HG03060 (cell line): Measurements from ENCODE around the gene SMYD3.

Source experiments
- ATAC-seq: cut with Tn5 transposase; IDR thresholded peaks from one replicate; pipeline ENCODE4 v1.9.1; 2021; ENCODE audit warnings: low read depth, moderate number of reproducible peaks; ENCODE audit not compliant: unreplicated experiment

SMYD3 gene

GRCh38 chr1:246004301-246004700, 502.8 kb downstream of the SMYD3 start:
- ATAC-seq: no peak

GRCh38 chr1:246003442-246003730, 503.7 kb downstream of the SMYD3 start:
- no peak for ATAC-seq

GRCh38 chr1:246002725-246003441, 504.2 kb downstream of the SMYD3 start:
- no peak for ATAC-seq

- ATAC-seq: no peak
Measured at GRCh38 chr1:246001837-246002230, 505.2 kb downstream of the SMYD3 start.

GRCh38 chr1:246001142-246001836, 505.8 kb downstream of the SMYD3 start:
- no peak for ATAC-seq

GRCh38 chr1:246000638-246001015, 506.5 kb downstream of the SMYD3 start:
- ATAC-seq: no peak

- ATAC-seq: no peak
Measured at GRCh38 chr1:245999697-246000637, 507.1 kb downstream of the SMYD3 start.

- no peak for ATAC-seq
Measured at GRCh38 chr1:245997471-245998258, 509.4 kb downstream of the SMYD3 start.

GRCh38 chr1:245996811-245997210, 510.3 kb downstream of the SMYD3 start:
- no peak for ATAC-seq

GRCh38 chr1:245995474-245995873, 511.6 kb downstream of the SMYD3 start:
- ATAC-seq: no peak

- ATAC-seq: no peak
Measured at GRCh38 chr1:245991266-245991665, 515.8 kb downstream of the SMYD3 start.

- no peak for ATAC-seq
Measured at GRCh38 chr1:245990315-245991022, 516.6 kb downstream of the SMYD3 start.

- no peak for ATAC-seq
Measured at GRCh38 chr1:245988393-245989078, 518.5 kb downstream of the SMYD3 start.

GRCh38 chr1:245987997-245988392, 519.1 kb downstream of the SMYD3 start:
- ATAC-seq: no peak

GRCh38 chr1:245987577-245987976, 519.5 kb downstream of the SMYD3 start:
- no peak for ATAC-seq

- ATAC-seq: no peak
Measured at GRCh38 chr1:245987219-245987545, 519.9 kb downstream of the SMYD3 start.

- ATAC-seq: no peak
Measured at GRCh38 chr1:245986404-245987218, 520.5 kb downstream of the SMYD3 start.

- no peak for ATAC-seq
Measured at GRCh38 chr1:245984390-245985155, 522.5 kb downstream of the SMYD3 start.
